ENCODE results near the gene PACSIN2.
"Not testable (repeated sequence)": the region's sequence is repeated elsewhere in the genome, so short reads cannot be mapped to it uniquely, and the experiment has no call there.

Gene PACSIN2

GRCh38 chr22:42977569-42977968, 37.4 kb downstream of the PACSIN2 start:
- Histone ChIP-seq H3K4me3 (ENCODE audit: low read depth, low read length) (no peak overlapping the region), H3K36me3 (ENCODE audit: insufficient read depth, low read length) (no peaks in the 10 kb centered on the region), H3K27ac (ENCODE audit: low read depth, low read length) (no peak overlapping the region), H3K27me3 (ENCODE audit: insufficient read depth, low read length) (no peaks in the 10 kb centered on the region), H2AFZ (ENCODE audit: low read length, unreplicated experiment) (no peak overlapping the region), H3K79me2 (ENCODE audit: control insufficient read depth, insufficient read depth, low read length, unreplicated experiment) (peaks cover 53% of the 10 kb centered on the region), H3K4me1 (ENCODE audit: control insufficient read depth, insufficient read depth, low read length, unreplicated experiment) (peaks cover 13% of the 10 kb centered on the region)

GRCh38 chr22:42976217-42976933, 38.6 kb downstream of the PACSIN2 start:
- Histone ChIP-seq H3K79me2 (ENCODE audit: control insufficient read depth, insufficient read depth, low read length, unreplicated experiment) (peaks cover 55% of the 10 kb centered on the region), H3K4me1 (ENCODE audit: control insufficient read depth, insufficient read depth, low read length, unreplicated experiment) (peaks cover 13% of the 10 kb centered on the region), H3K36me3 (ENCODE audit: insufficient read depth, low read length) (no peaks in the 10 kb centered on the region), H3K4me3 (ENCODE audit: low read depth, low read length) (no peak overlapping the region), H3K27me3 (ENCODE audit: insufficient read depth, low read length) (no peaks in the 10 kb centered on the region), H2AFZ (ENCODE audit: low read length, unreplicated experiment) (no peak overlapping the region), H3K27ac (ENCODE audit: low read depth, low read length) (no peak overlapping the region)

- Histone ChIP-seq H3K36me3 (ENCODE audit: insufficient read depth, low read length) (no peaks in the 10 kb centered on the region), H3K27ac (ENCODE audit: low read depth, low read length) (no peak overlapping the region), H3K79me2 (ENCODE audit: control insufficient read depth, insufficient read depth, low read length, unreplicated experiment) (peaks cover 68% of the 10 kb centered on the region), H2AFZ (ENCODE audit: low read length, unreplicated experiment) (no peak overlapping the region), H3K4me3 (ENCODE audit: low read depth, low read length) (no peak overlapping the region), H3K4me1 (ENCODE audit: control insufficient read depth, insufficient read depth, low read length, unreplicated experiment) (peaks cover 23% of the 10 kb centered on the region), H3K27me3 (ENCODE audit: insufficient read depth, low read length) (no peaks in the 10 kb centered on the region)
Observed at GRCh38 chr22:42974223-42974622, 40.7 kb downstream of the PACSIN2 start.

GRCh38 chr22:42973536-42973881, 41.4 kb downstream of the PACSIN2 start:
- no peaks in the 10 kb centered on the region for H3K27me3 ChIP-seq (ENCODE audit: insufficient read depth, low read length)
- H2AFZ ChIP-seq (ENCODE audit: low read length, unreplicated experiment), result no peak overlapping the region
- H3K4me3 ChIP-seq (ENCODE audit: low read depth, low read length), result no peak overlapping the region
- peaks cover 18% of the 10 kb centered on the region for H3K4me1 ChIP-seq (ENCODE audit: control insufficient read depth, insufficient read depth, low read length, unreplicated experiment)
- H3K79me2 ChIP-seq (ENCODE audit: control insufficient read depth, insufficient read depth, low read length, unreplicated experiment), result peaks cover 68% of the 10 kb centered on the region
- no peak overlapping the region for H3K27ac ChIP-seq (ENCODE audit: low read depth, low read length)
- H3K36me3 ChIP-seq (ENCODE audit: insufficient read depth, low read length), result no peaks in the 10 kb centered on the region

- Histone ChIP-seq H2AFZ (ENCODE audit: low read length, unreplicated experiment) (no peak overlapping the region), H3K79me2 (ENCODE audit: control insufficient read depth, insufficient read depth, low read length, unreplicated experiment) (peaks cover 68% of the 10 kb centered on the region), H3K36me3 (ENCODE audit: insufficient read depth, low read length) (no peaks in the 10 kb centered on the region), H3K4me3 (ENCODE audit: low read depth, low read length) (no peak overlapping the region), H3K27ac (ENCODE audit: low read depth, low read length) (no peak overlapping the region), H3K27me3 (ENCODE audit: insufficient read depth, low read length) (no peaks in the 10 kb centered on the region), H3K4me1 (ENCODE audit: control insufficient read depth, insufficient read depth, low read length, unreplicated experiment) (peaks cover 11% of the 10 kb centered on the region)
Observed at GRCh38 chr22:42972649-42973535, 42.1 kb downstream of the PACSIN2 start.

- H2AFZ ChIP-seq (ENCODE audit: low read length, unreplicated experiment); H3K27me3 ChIP-seq (ENCODE audit: insufficient read depth, low read length); H3K4me3 ChIP-seq (ENCODE audit: low read depth, low read length); H3K27ac ChIP-seq (ENCODE audit: low read depth, low read length); H3K36me3 ChIP-seq (ENCODE audit: insufficient read depth, low read length): not testable (repeated sequence)
- H3K4me1 ChIP-seq (ENCODE audit: control insufficient read depth, insufficient read depth, low read length, unreplicated experiment), result peaks cover 11% of the 10 kb centered on the region
- H3K79me2 ChIP-seq (ENCODE audit: control insufficient read depth, insufficient read depth, low read length, unreplicated experiment), result peaks cover 65% of the 10 kb centered on the region
Observed at GRCh38 chr22:42971473-42971860, 43.5 kb downstream of the PACSIN2 start.

- peaks cover 60% of the 10 kb centered on the region for H3K79me2 ChIP-seq (ENCODE audit: control insufficient read depth, insufficient read depth, low read length, unreplicated experiment)
- H2AFZ ChIP-seq (ENCODE audit: low read length, unreplicated experiment), result no peak overlapping the region
- peak overlapping the region; percentile 82 for H3K27ac ChIP-seq (ENCODE audit: low read depth, low read length)
- no peaks in the 10 kb centered on the region for H3K36me3 ChIP-seq (ENCODE audit: insufficient read depth, low read length)
- no peak overlapping the region for H3K4me3 ChIP-seq (ENCODE audit: low read depth, low read length)
- H3K27me3 ChIP-seq (ENCODE audit: insufficient read depth, low read length), result no peaks in the 10 kb centered on the region
- peaks cover 11% of the 10 kb centered on the region for H3K4me1 ChIP-seq (ENCODE audit: control insufficient read depth, insufficient read depth, low read length, unreplicated experiment)
Observed at GRCh38 chr22:42970029-42970428, 44.9 kb downstream of the PACSIN2 start.

GRCh38 chr22:42969348-42969975, 45.5 kb downstream of the PACSIN2 start:
- Histone ChIP-seq H3K79me2 (ENCODE audit: control insufficient read depth, insufficient read depth, low read length, unreplicated experiment) (peaks cover 56% of the 10 kb centered on the region), H2AFZ (ENCODE audit: low read length, unreplicated experiment) (no peak overlapping the region)

GRCh38 chr22:42967933-42968332, 47.0 kb downstream of the PACSIN2 start:
- H3K27ac ChIP-seq (ENCODE audit: low read depth, low read length), result no peak overlapping the region
- H3K4me3 ChIP-seq (ENCODE audit: low read depth, low read length), result no peak overlapping the region
- H3K79me2 ChIP-seq (ENCODE audit: control insufficient read depth, insufficient read depth, low read length, unreplicated experiment), result peaks cover 49% of the 10 kb centered on the region
- no peak overlapping the region for H2AFZ ChIP-seq (ENCODE audit: low read length, unreplicated experiment)
- H3K27me3 ChIP-seq (ENCODE audit: insufficient read depth, low read length), result no peaks in the 10 kb centered on the region
- H3K36me3 ChIP-seq (ENCODE audit: insufficient read depth, low read length), result no peaks in the 10 kb centered on the region
- peaks cover 11% of the 10 kb centered on the region for H3K4me1 ChIP-seq (ENCODE audit: control insufficient read depth, insufficient read depth, low read length, unreplicated experiment)

More at GRCh38 chr22:42969348-42969975, 45.5 kb downstream of the PACSIN2 start:
- Histone ChIP-seq H3K27me3 (ENCODE audit: insufficient read depth, low read length) (no peaks in the 10 kb centered on the region), H3K36me3 (ENCODE audit: insufficient read depth, low read length) (no peaks in the 10 kb centered on the region), H3K27ac (ENCODE audit: low read depth, low read length) (peak overlapping the region; percentile 82), H3K4me3 (ENCODE audit: low read depth, low read length) (no peak overlapping the region), H3K4me1 (ENCODE audit: control insufficient read depth, insufficient read depth, low read length, unreplicated experiment) (peaks cover 11% of the 10 kb centered on the region)

GRCh38 chr22:42967005-42967404, 47.9 kb downstream of the PACSIN2 start:
- no peaks in the 10 kb centered on the region for H3K36me3 ChIP-seq (ENCODE audit: insufficient read depth, low read length)
- no peaks in the 10 kb centered on the region for H3K27me3 ChIP-seq (ENCODE audit: insufficient read depth, low read length)

More at GRCh38 chr22:42967005-42967404, 47.9 kb downstream of the PACSIN2 start:
- Histone ChIP-seq H3K4me1 (ENCODE audit: control insufficient read depth, insufficient read depth, low read length, unreplicated experiment) (peaks cover 11% of the 10 kb centered on the region), H3K79me2 (ENCODE audit: control insufficient read depth, insufficient read depth, low read length, unreplicated experiment) (peaks cover 46% of the 10 kb centered on the region), H2AFZ (ENCODE audit: low read length, unreplicated experiment) (no peak overlapping the region), H3K27ac (ENCODE audit: low read depth, low read length) (no peak overlapping the region), H3K4me3 (ENCODE audit: low read depth, low read length) (no peak overlapping the region)

Measured in ACC112 (cell line).